H1 (cell line): ENCODE results near the gene COG3. TPM values are rescaled to one million over a fixed set of nuclear protein-coding genes. Genes with fewer than 3 reads are reported as not detected.

Source experiments
- NANOG ChIP-seq: IDR thresholded peaks from 2 replicates; pipeline ENCODE4 v1.6.1; 2011; ENCODE audit warnings: low read length, low read depth, mild to moderate bottlenecking, inconsistent platforms; ENCODE audit not compliant: insufficient read depth, poor library complexity, severe bottlenecking
- SP4 ChIP-seq: IDR thresholded peaks from 2 replicates; pipeline ENCODE4 v1.6.1; 2012; ENCODE audit warnings: low read length, inconsistent platforms
- polyA plus RNA-seq, 7 experiments: library from polyadenylated mRNA; depleted of rRNA in 3 of 7; stranded (reverse) in 5 of 7; unstranded in 2 of 7; fragments of >200 nt in 5 of 7; fragments of 200-250 nt in 2 of 7; gene quantifications; 1 replicate in 5 of 7; 2 replicates in 1 of 7; 4 replicates in 1 of 7; pipeline versions ENCODE4 v1.2.1 to v1.2.3, GENCODE V29; 2011 to 2013; ENCODE audit warnings: missing spikeins in 2 of 7, mixed read lengths in 2 of 7
- total RNA-seq: library from RNA; stranded (reverse); fragmentation: NEBNext Ultra II Directional; extraction: Animal tissue kit (Norgen Biotek cat#: 25700); gene quantifications from 2 replicates; pipeline ENCODE4 v1.2.1, GENCODE V29; 2021

COG3 gene
- total and polyA plus RNA-seq, 2 of the 8 experiments (the other 6 are each of a cell fraction or from before 2014, with no cell fraction given): 12.7 to 13.5 TPM

DNA sequence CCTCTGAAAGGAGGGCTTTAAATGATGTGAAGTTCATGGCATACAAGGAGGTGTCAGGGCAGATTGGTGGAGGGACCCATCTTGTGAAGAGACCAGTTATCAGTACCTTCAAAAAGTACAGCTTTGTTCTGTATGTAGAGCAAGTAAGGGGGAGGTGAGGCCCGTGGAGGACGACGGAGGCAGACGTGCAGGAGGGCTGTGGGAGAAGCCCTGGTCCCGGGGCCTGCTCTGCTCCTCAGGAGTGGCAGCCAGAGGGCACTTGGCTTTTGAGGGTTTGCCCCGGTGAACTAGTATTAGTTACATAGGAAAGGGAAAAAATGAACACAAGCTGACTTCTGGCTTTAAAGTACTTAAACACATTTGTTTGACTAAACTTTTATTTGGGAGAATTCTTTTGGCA lies 42.1 kb downstream of the COG3 start (continued):
- TF ChIP-seq SP4: no peak
- no peak for TF ChIP-seq NANOG
